ENCODE data around the gene BEX5. TPM values are rescaled to one million over a fixed set of nuclear protein-coding genes. Genes with fewer than 3 reads are reported as not detected.
"Not testable (repeated sequence)": the region's sequence is repeated elsewhere in the genome, so short reads cannot be mapped to it uniquely, and the experiment has no call there.

Gene BEX5
- total RNA-seq, 3 donors from 2014 or later: 1.6 to 5.3 (median 3.3) TPM

DNA sequence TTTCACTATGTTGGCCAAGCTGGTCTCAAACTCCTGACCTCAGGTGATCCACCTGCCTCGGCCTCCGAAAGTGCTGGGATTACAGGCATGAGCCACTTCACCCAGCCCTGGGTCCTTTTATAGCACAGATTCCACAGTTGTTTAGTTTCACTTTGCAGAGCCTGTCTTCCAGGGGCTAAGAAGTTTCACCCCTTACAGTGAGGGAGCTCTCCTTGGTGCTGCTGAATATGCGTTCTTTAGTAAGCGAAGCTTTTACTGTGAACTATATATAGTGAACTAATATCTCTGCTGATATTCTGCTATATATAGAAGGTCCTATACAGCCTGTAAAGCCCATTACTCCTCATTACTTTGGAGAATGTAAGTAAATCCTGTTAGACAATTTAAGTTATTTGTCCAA lies 17.7 kb downstream of the BEX5 start:
- peaks cover 0 to 68% of the 10 kb centered on the region in 2 donors for H3K27me3 ChIP-seq
- H3K36me3 ChIP-seq: no peaks in the 10 kb centered on the region
- no peaks in the 10 kb centered on the region for H3K4me1 ChIP-seq
- no peak overlapping the region for H3K4me3 ChIP-seq
- H3K9me3 ChIP-seq: no peaks in the 10 kb centered on the region
- TF ChIP-seq POLR2AphosphoS5 (IDR thresholded peaks at IDR 0.05) (no peak), POLR2A (IDR thresholded peaks at IDR 0.05) (no peak)
- TF ChIP-seq, protein P1, sequence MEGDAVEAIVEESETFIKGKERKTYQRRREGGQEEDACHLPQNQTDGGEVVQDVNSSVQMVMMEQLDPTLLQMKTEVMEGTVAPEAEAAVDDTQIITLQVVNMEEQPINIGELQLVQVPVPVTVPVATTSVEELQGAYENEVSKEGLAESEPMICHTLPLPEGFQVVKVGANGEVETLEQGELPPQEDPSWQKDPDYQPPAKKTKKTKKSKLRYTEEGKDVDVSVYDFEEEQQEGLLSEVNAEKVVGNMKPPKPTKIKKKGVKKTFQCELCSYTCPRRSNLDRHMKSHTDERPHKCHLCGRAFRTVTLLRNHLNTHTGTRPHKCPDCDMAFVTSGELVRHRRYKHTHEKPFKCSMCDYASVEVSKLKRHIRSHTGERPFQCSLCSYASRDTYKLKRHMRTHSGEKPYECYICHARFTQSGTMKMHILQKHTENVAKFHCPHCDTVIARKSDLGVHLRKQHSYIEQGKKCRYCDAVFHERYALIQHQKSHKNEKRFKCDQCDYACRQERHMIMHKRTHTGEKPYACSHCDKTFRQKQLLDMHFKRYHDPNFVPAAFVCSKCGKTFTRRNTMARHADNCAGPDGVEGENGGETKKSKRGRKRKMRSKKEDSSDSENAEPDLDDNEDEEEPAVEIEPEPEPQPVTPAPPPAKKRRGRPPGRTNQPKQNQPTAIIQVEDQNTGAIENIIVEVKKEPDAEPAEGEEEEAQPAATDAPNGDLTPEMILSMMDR (IDR thresholded peaks at IDR 0.05): no peak
- DNase-seq (ENCODE audit: low spot score in 2 of 2): no peak
- intact Hi-C loops (cut with DNase I; ENCODE audit: low total_unique reads): no loop called here
- H3K27ac ChIP-seq: no peak overlapping the region

DNA sequence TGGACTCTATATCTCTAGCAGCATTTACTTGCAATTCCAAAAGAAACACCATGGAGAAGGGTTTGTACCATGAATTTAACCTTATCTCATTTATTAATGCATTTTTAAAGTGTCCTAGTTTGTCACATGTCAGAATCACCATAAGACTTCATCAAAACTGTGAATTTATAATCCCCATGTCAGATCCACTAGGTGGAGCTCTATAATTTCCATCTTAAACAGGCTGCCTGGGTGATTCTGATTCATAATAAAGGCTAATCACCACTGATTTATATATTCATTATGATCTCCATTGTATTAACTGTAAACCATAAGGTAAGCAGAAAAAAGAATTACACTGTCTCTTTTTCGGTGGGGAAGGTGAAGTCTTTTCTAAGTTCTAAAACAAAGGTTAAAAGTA lies 26.3 kb downstream of the BEX5 start:
- H3K9me3 ChIP-seq: no peaks in the 10 kb centered on the region
- no peaks in the 10 kb centered on the region for H3K4me1 ChIP-seq
- H3K36me3 ChIP-seq: no peaks in the 10 kb centered on the region
- H3K4me3 ChIP-seq: no peak overlapping the region
- DNase-seq (ENCODE audit: low spot score in 2 of 2): no peak
- peaks cover 0 to 65% of the 10 kb centered on the region in 2 donors for H3K27me3 ChIP-seq
- intact Hi-C loops (cut with DNase I; ENCODE audit: low total_unique reads): no loop called here
- H3K27ac ChIP-seq: no peak overlapping the region
- no peak for TF ChIP-seq POLR2AphosphoS5 (IDR thresholded peaks at IDR 0.05)
- TF ChIP-seq, protein P1 (IDR thresholded peaks at IDR 0.05): peak in 1 of 3 donors; percentile 11

DNA sequence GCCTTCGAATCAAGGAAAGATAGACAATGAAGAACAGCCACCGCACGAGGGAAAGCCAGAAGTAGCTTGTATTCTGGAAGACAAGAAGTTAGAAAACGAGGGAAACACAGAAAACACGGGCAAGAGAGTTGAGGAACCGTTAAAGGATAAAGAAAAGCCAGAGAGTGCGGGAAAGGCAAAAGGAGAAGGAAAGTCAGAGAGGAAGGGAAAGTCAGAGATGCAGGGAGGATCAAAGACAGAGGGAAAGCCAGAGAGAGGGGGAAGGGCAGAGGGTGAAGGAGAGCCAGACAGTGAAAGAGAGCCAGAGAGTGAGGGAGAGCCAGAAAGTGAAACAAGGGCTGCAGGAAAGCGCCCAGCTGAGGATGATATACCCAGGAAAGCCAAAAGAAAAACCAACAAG lies 28.9 kb downstream of the BEX5 start:
- Histone ChIP-seq H3K4me1 (no peaks in the 10 kb centered on the region), H3K36me3 (no peaks in the 10 kb centered on the region), H3K27me3 (peaks cover 0 to 52% of the 10 kb centered on the region in 2 donors), H3K9me3 (no peaks in the 10 kb centered on the region), H3K4me3 (no peak overlapping the region), H3K27ac (no peak overlapping the region)
- intact Hi-C loops (cut with DNase I; ENCODE audit: low total_unique reads): no loop called here
- no peak for DNase-seq (ENCODE audit: low spot score in 2 of 2)
- TF ChIP-seq, protein P1 (IDR thresholded peaks at IDR 0.05): no peak
- TF ChIP-seq POLR2AphosphoS5 (IDR thresholded peaks at IDR 0.05) (no peak), POLR2A (IDR thresholded peaks at IDR 0.05) (no peak)

DNA sequence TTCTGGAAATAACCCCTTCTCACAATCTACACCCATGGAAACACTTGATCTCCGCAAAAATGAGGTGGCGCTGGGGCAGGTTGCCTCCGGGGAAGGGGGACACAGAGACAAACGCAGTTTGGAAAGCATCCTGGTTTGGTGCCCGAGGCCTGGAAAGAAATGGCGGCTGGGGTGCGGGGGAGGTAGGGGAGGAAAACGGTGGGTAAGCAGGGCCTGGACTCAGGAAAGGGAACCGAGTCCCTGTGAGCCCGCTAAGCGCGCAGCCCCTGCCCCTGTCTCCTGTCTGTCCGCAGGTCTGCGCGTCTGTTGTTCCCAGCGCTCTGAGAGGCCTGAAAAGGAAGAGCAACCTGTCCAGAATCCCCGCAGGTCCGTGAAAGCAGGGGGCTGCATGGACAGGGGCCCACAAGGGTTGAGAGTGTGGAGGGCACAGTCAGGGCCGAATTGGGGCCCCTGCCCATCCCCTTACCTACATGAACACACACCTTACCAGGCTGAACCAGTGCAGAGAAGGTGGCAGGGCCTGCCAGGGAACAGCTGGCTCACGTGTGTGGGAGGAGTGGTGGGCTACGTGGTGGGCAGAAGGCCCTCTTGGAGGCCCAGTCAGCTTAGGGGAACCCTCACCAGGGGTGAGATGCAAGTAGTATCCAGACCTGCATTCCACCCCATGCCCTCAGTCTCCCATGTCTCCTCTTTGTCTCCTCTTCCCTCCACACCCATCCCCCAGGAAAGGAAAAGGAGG lies 29.5 kb downstream of the BEX5 start:
- H3K27me3 ChIP-seq: peaks cover 0 to 52% of the 10 kb centered on the region in 2 donors

DNA sequence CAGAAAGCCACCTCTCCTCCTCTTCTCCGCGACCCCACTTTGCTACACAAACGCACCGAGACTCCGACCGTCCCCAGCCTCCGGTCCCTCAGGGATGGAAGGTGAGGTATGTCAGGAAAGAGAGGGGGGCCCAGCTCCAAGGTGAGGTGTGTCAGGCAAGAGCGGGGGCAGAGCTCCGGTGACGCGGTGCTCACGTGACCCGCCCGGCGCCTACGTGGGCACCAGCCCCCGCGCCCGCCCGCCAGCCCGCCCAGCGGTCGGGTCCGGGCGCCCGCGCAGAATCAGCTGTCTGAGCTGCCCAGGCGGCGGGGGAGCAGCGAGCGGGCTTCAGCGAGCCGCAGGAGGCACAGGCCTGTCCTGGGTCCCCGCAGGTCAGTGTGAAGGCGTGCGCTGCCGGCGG lies 30.3 kb downstream of the BEX5 start, which contains the start of gene TCEAL2:
Gene TCEAL2, plus strand, starts transcription at position 244 of the 400 bp plus-strand sequence. CDS start 1,152 bp downstream, outside the sequence.
- peak within 1 kb of the TSS in 1 of 2 donors; percentile 48 for H3K27ac ChIP-seq
- H3K4me1 ChIP-seq; H3K9me3 ChIP-seq; H3K36me3 ChIP-seq; intact Hi-C loops (cut with DNase I; ENCODE audit: low total_unique reads): not testable (repeated sequence)
- DNase-seq (ENCODE audit: low spot score in 2 of 2): peak in 1 of 2 donors; percentile 35
- H3K4me3 ChIP-seq: peak within 1 kb of the TSS in 2 of 3 donors; percentile 39 to 56
- peaks cover 0 to 44% of the 10 kb centered on the region in 2 donors for H3K27me3 ChIP-seq

More for the DNA sequence above, 29.5 kb downstream of the BEX5 start:
- DNase-seq (ENCODE audit: low spot score in 2 of 2); H3K4me1 ChIP-seq; H3K36me3 ChIP-seq; intact Hi-C loops (cut with DNase I; ENCODE audit: low total_unique reads); H3K9me3 ChIP-seq; H3K27ac ChIP-seq: not testable (repeated sequence)
- H3K4me3 ChIP-seq: peak overlapping the region in 2 of 3 donors; percentile 39 to 56

DNA sequence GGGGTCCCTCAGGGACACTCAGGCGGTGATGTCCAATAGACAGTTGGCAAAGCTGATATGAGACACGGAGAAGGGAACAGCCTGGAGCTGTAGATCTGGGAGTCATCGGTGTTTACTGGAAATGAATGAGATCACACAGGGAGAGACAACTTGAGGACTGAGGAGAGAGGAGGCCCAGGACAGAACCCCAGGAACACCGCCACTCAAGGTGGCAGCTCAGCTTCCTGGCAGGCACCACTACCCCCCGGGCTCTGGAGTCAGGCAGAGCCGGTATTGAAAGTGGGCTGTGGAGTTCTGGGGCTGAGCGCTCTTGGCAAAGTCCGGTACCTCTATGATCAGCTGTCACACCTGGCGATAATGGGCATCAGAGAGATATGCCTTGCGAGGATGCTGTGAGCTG lies 30.8 kb downstream of the BEX5 start:
- peaks cover 0 to 40% of the 10 kb centered on the region in 2 donors for H3K27me3 ChIP-seq
- peak overlapping the region in 2 of 3 donors; percentile 39 to 56 for H3K4me3 ChIP-seq
- H3K4me1 ChIP-seq; intact Hi-C loops (cut with DNase I; ENCODE audit: low total_unique reads); DNase-seq (ENCODE audit: low spot score in 2 of 2); H3K36me3 ChIP-seq; H3K9me3 ChIP-seq: not testable (repeated sequence)
- H3K27ac ChIP-seq: peak overlapping the region in 1 of 2 donors; percentile 48

All from breast epithelium (tissue), 4 donors.